Immature natural killer cell (primary cell): ENCODE results near the gene HELZ2. TPM values are rescaled to one million over a fixed set of nuclear protein-coding genes. Genes with fewer than 3 reads are reported as not detected.

Experiments
- DNase-seq, 3 donors: peaks; one replicate each; pipeline ENCODE4 v3.0.0; 2022; ENCODE audit warnings: mixed read lengths in 1 of 3
- H3K27ac Mint-ChIP-seq, 6 donors: one replicate each; pipeline ENCODE4 v1.8.0; 2020; ENCODE audit warnings: mixed read lengths in 6 of 6, mild to moderate bottlenecking in 5 of 6, inconsistent platforms in 4 of 6, moderate library complexity in 3 of 6
- H3K27me3 Mint-ChIP-seq, 3 donors: one replicate each; pipeline ENCODE4 v1.8.0; 2020 to 2021; ENCODE audit warnings: low read depth in 3 of 3, mild to moderate bottlenecking in 3 of 3, mixed read lengths in 3 of 3, moderate library complexity in 3 of 3, inconsistent platforms in 1 of 3
- H3K36me3 Mint-ChIP-seq, 3 donors: one replicate each; pipeline ENCODE4 v1.8.0; 2020; ENCODE audit warnings: mixed read lengths in 3 of 3, inconsistent platforms in 2 of 3, mild to moderate bottlenecking in 2 of 3
- H3K4me1 Mint-ChIP-seq, 2 donors: one replicate each; pipeline ENCODE4 v1.8.0; 2020; ENCODE audit warnings: inconsistent platforms in 2 of 2, mild to moderate bottlenecking in 2 of 2, mixed read lengths in 2 of 2, moderate library complexity in 1 of 2
- H3K4me3 Mint-ChIP-seq, 5 donors: one replicate each; pipeline ENCODE4 v1.8.0; 2020; ENCODE audit warnings: mild to moderate bottlenecking in 5 of 5, mixed read lengths in 5 of 5, inconsistent platforms in 3 of 5, moderate library complexity in 3 of 5
- H3K9me3 Mint-ChIP-seq, 6 donors: one replicate each; pipeline ENCODE4 v1.8.0; 2020; ENCODE audit warnings: mild to moderate bottlenecking in 6 of 6, mixed read lengths in 6 of 6, inconsistent platforms in 4 of 6, moderate library complexity in 3 of 6
- polyA plus RNA-seq, 3 donors: library from polyadenylated mRNA; unstranded; fragments of 300-500 nt; fragmentation: Illumina TruSeq; gene quantifications; one replicate each; pipeline ENCODE4 v1.2.3, GENCODE V29; 2021

The HELZ2 gene
- polyA plus RNA-seq, 3 donors from 2014 or later, result 2.4 to 11.3 (median 3.7) TPM

DNA sequence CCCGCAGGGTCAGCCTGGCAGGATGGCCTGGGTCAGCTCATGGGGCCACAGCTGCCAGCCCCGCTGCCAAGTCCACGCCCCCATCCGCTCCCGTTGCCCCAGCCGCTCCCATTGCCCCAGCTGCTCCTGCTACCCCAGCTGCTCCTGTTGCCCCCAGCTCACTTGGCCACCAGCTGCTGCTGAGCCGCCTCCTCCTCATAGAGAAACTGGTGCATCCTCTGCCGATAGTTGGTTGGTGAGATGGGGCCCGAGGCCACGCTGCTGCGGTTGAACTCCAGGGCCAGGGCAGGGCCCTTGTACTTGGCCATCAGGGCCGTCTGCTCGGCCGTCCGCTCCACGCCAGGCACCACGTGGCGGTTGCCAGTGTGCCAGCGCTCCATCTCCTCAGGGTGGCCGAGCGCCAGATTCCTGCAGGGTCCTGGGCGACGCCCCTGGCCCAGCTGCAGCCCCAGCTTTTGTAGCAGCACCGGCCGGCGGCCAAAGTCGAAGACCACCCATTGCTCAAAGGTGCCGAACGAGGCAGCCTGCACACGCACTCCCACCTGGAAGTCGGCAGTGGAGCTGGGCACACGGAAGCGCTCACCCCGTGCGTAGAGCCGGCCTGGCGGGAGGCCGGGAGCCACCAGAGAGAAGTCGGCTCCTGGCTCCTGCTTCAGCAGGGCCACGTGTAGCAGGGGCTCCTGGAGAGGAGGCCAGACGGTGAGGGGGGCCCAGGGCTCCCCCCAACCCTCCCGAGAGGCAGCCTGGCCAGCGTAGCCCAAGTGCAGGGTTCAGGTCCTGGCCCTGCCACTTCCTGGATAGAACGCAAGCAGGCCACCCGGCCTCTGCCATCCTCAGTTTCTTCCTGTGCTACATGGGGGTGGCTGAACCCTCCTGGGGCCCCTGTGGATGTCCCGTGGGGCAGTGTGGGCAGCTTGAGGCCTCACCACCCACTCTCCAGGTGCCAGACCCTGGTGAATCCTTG is 4.8 kb downstream of the HELZ2 start:
- peak overlapping the region in 1 of 6 donors; percentile 40 for H3K27ac Mint-ChIP-seq

DNA sequence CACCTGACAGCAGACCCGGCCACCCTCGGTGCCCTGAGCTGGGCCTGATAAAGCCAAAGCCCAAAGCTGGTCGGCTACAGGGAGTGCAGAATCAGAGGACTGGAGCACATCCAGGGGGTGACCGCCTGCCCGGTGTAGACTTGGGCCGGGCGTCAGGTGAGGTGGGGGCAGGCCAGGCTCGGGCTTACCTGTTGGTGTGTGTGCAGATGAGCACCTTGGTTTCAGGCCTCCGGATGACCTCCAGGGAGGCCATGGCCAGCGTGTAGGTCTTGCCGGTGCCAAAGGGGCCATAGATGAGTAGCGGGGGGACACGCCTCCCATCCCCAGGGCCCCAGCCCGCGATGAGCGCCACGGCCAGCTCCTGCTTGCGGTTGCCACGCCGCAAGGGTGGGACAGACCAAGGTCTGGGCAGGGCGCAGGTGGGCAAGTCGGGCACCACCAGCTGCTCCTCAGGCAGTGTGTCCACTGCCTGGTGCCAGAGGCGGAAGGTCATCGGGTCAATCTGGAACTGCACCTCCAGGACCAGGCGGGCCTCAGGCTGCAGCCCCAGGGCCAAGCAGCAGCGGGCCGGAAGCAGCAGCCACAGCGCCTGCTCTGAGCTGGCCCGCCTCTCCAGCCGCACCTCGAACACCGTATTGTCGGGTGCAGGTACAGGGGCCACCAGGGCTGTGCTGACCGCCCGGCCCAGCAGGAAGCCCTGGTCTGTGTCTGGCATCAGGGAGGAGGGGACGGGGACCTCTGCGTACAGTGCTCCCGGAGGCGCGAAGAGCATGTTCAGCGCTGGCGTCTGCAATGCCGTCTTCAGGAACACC is 5.7 kb downstream of the HELZ2 start:
- peak in 2 of 3 donors; percentile 28 to 37 for DNase-seq
- Mint-ChIP-seq H3K4me1 (peaks cover 22 to 26% of the 10 kb centered on the region in 2 donors), H3K27me3 (peaks cover 15 to 21% (median 18%) of the 10 kb centered on the region in 3 donors), H3K36me3 (peaks cover 0 to 10% (median 0%) of the 10 kb centered on the region in 3 donors), H3K9me3 (no peaks in the 10 kb centered on the region), H3K4me3 (peak overlapping the region; percentile 75 to 86 (median 84)), H3K27ac (peak overlapping the region; percentile 86 to 94 (median 92))

More for the DNA sequence above, 4.8 kb downstream of the HELZ2 start:
- H3K4me3 Mint-ChIP-seq, result peak overlapping the region in 4 of 5 donors; percentile 30 to 80 (median 66)
- no peaks in the 10 kb centered on the region for H3K9me3 Mint-ChIP-seq
- no peak for DNase-seq
- H3K36me3 Mint-ChIP-seq, result peaks cover 0 to 10% (median 0%) of the 10 kb centered on the region in 3 donors
- H3K4me1 Mint-ChIP-seq, result peaks cover 22 to 26% of the 10 kb centered on the region in 2 donors
- peaks cover 15 to 21% (median 15%) of the 10 kb centered on the region in 3 donors for H3K27me3 Mint-ChIP-seq

DNA sequence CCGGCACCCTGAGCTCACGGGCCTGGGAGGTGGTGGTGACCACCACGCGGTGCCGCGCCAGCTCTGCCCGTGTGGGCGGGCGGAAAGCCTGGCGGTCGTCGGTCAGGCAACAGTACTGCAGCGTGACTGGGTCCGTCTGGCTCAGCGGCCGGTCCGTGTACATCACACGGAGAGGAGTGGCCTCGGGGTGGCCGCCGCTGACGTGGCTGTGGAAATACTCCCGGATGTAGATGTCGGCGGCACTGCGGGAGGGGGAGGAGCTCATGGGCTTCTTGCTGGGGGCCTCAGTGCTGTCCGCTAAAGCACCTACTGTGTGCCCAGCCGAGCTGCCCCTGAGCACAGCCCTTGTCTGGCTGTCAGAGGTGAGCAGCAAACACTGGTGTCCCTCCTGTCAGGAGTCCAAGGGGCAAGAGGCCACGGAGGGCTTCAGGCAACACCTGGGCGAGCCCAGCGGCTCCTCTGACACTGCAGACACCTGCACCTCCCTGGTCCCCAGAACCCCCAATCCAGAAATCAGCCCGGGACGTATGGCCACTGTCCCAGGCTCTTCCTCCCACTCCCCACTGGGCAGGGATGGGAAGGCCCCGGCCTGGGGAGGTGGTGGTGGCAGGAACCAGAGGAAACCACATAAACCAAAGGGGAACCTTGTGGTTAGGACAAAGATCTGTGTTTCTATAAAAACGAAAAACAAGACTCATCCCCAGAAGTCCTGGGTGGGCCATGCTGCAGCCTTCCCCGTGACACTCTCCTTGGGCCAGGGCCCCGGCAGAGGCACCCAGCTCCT is 6.5 kb downstream of the HELZ2 start:
- Mint-ChIP-seq H3K9me3 (no peaks in the 10 kb centered on the region), H3K27me3 (peaks cover 15 to 21% (median 18%) of the 10 kb centered on the region in 3 donors), H3K4me1 (peaks cover 22 to 26% of the 10 kb centered on the region in 2 donors), H3K36me3 (peaks cover 0 to 10% (median 0%) of the 10 kb centered on the region in 3 donors), H3K4me3 (peak overlapping the region; percentile 75 to 86 (median 84)), H3K27ac (peak overlapping the region; percentile 86 to 94 (median 92))
- peak; percentile 86 to 89 (median 88) for DNase-seq

DNA sequence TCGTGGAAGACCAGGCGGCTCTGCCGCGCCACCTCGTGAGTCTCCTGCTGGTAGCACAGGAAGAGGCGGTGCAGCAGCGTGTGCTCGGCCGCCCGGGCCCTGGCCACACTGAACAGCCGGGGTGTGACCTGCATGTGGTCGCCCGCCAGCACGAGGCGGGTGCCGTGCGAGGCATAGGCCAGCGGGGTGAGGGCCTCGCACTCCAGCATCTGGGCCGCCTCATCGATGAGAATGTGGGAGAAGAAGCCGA is 7.0 kb downstream of the HELZ2 start:
- Mint-ChIP-seq H3K4me1 (peaks cover 22 to 26% of the 10 kb centered on the region in 2 donors), H3K27ac (peak overlapping the region; percentile 86 to 94 (median 92)), H3K4me3 (peak overlapping the region; percentile 75 to 86 (median 84)), H3K9me3 (no peaks in the 10 kb centered on the region), H3K27me3 (peaks cover 15 to 21% (median 18%) of the 10 kb centered on the region in 3 donors), H3K36me3 (peaks cover 0 to 10% (median 0%) of the 10 kb centered on the region in 3 donors)
- DNase-seq, result no peak

DNA sequence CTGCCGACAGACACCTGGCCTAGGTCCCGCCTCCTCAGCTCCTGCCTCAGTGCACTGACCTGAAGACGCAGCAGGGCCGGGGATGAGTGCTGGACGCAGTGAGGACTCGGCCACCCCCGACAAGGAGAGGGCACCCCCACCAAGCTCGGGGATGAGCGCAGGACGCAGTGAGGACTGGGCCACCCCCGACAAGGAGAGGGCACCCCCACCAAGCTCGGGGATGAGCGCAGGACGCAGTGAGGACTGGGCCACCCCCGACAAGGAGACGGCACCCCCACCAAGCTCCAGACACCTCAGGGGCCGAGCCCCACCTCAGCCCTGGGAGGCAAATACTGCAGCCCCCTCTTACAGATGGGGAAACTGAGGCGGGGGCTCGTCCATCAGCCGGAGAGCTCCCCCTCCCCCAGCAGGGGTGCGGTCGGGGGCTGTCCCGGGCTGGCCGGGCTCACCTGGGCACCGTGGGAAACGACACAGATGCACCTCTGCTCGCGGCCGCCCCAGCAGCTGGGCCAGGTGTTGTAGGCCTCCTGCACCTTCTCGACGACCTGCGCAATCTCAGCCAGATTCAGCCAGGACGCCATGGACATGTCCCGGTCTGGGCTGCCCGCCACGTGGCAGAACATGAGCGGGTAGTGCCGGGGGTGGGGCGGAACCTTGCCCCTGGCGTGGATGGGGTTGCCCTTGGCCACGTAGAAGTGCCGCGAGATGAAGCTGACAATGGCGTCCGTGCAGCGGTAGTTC is 7.5 kb downstream of the HELZ2 start:
- peaks cover 0 to 10% (median 0%) of the 10 kb centered on the region in 3 donors for H3K36me3 Mint-ChIP-seq
- peaks cover 15 to 21% (median 18%) of the 10 kb centered on the region in 3 donors for H3K27me3 Mint-ChIP-seq
- H3K4me3 Mint-ChIP-seq, result peak overlapping the region; percentile 75 to 86 (median 84)
- DNase-seq, result no peak
- H3K9me3 Mint-ChIP-seq, result no peaks in the 10 kb centered on the region
- H3K27ac Mint-ChIP-seq, result peak overlapping the region; percentile 86 to 94 (median 92)
- H3K4me1 Mint-ChIP-seq, result peaks cover 22 to 26% of the 10 kb centered on the region in 2 donors

DNA sequence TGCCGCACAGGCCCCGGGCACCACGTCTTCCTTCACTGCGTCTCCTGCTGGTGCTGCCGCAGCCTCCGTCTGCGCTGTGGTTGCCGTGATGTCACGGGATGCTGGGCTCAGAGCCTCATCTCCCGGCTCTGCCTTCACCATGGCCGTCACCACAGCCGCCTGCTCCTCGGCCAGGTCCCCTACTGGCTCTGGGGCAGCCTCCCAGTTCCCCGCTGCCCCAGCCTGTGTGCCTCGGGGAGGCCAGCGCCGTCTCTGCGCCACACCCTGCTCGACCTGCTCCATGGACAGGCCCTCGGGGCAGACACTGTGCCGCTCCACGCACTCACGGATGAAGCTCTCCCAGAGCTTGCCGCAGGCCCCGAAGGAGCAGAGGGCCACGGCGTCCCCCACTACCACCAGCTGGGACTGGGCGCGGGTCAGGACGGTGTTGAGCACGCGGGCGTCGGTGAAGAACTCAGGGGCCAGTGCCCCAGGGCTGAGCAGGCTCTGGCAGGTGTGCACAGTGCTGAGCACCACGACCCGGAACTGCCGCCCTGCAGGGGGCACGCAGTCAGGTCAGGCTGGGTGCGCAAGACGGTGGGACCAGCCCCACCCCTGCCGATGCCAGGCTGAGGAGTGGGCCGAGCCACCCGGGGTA is 8.2 kb downstream of the HELZ2 start:
- Mint-ChIP-seq H3K27ac (no peak overlapping the region), H3K4me1 (peaks cover 22 to 26% of the 10 kb centered on the region in 2 donors), H3K4me3 (no peak overlapping the region), H3K36me3 (peaks cover 0 to 10% (median 0%) of the 10 kb centered on the region in 3 donors), H3K9me3 (no peaks in the 10 kb centered on the region), H3K27me3 (peaks cover 15 to 21% (median 18%) of the 10 kb centered on the region in 3 donors)
- DNase-seq, result no peak

DNA sequence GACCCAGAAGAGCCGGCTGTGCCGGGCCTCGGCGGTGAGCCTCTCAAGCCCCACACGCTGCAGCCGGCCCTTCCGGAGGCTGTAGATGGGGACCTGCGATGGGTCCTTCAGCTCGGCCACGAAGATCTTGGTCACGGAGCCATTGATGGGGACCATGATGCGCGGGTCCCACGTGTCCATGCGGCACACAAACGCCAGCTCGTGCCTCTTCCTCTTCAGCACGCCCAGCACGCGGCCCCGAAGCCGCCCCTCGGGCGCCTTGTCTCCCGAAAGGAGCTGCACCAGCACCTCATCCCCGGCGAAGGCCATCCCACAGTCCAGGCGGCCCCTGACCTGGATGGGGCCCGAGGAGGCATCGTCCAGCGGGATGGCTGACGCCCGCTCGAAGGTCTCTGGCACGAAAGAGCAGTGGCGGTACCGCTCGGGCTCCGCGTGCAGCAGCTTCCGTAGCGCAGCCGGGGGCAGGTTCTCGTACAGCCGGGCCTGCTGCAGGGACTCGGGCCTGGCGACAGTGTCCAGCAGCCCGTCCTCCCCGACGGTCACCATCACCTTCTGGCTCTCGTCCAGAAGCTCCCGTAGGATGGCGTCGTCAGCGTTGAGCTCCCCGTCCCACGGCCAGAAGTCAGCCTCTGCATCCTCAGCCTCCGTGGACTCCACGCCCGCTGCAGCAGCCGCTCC is 8.9 kb downstream of the HELZ2 start:
- Mint-ChIP-seq H3K4me3 (no peak overlapping the region), H3K4me1 (peaks cover 22 to 28% of the 10 kb centered on the region in 2 donors), H3K9me3 (no peaks in the 10 kb centered on the region), H3K36me3 (peaks cover 0 to 10% (median 3%) of the 10 kb centered on the region in 3 donors), H3K27me3 (peaks cover 17 to 21% (median 18%) of the 10 kb centered on the region in 3 donors), H3K27ac (no peak overlapping the region)
- no peak for DNase-seq

DNA sequence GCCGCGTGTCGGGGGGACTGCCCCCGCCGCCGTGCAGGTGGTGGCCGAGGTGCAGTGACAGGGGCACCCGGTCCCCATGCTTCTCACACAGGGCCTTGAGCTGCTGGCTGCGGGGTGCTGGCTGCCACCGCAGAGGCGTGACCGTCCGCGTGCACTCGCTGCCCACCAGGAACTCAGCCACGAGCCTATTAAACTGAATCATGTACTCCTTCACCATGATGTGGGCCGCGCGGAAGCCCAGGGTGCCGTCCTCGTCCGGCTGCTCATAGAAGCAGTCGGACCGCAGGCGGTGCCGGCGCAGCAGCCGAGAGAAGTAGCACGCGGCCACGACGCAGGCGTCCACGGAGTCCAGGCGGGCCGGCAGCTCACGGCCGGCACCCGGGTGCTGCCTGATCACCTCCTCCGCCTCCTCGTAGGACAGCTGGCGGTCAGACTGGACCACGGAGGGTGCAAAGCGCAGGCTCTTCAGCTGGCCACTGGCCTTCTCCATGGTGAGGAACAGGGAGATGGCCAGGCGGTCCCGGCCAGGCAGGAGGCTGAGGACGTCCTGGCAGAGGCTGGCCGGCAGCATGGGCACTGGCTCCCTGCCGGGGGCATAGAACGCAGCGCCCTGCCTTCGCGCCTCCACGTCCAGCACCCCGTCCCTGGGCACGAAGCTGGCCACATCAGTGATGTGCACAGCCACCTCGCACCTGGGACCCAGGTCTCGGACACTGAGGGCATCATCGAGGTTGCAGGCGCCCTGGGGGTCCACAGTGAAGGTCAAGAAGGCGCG is 9.8 kb downstream of the HELZ2 start:
- DNase-seq, result no peak
- Mint-ChIP-seq H3K27me3 (peaks cover 17 to 20% (median 18%) of the 10 kb centered on the region in 3 donors), H3K27ac (no peak overlapping the region), H3K4me1 (peaks cover 20 to 26% of the 10 kb centered on the region in 2 donors), H3K9me3 (no peaks in the 10 kb centered on the region), H3K4me3 (no peak overlapping the region), H3K36me3 (peaks cover 0 to 10% (median 3%) of the 10 kb centered on the region in 3 donors)

DNA sequence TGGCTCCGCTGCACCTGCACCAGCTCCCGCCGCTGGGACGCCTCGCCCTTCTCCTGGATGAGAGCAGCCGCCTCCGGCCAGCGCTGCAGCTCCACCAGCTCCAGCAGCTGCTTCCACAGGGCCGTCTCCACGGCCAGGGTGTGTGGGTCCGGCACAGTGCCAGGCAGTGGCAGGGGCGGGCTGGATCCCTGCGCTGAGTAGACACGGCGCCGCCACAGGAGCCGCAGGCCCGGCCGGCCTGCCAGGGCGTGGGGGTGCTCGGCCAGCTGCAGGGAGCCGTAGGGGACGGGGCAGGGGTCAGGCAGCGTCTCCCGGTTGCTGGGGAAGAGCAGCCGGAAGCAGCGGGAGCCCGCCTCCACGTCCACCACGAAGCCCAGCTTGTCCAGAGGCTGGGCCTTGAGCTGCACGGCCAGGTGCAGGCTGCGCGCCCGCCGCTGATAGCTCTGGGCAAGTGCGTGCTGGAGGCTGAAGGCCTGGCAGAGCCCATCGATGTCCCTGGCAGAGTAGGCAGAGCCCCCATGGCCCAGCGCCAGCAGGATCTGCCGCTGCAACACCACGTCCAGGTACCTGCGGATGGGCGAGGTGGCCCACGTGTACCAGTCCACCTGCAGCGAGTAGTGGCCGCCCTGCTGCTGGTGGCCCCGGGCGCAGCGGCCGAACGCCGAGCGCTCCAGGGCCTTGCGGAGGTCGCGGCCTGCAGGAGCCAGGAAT is 10.7 kb downstream of the HELZ2 start:
- Mint-ChIP-seq H3K4me3 (no peak overlapping the region), H3K9me3 (no peaks in the 10 kb centered on the region), H3K4me1 (peaks cover 16 to 19% of the 10 kb centered on the region in 2 donors), H3K27ac (no peak overlapping the region), H3K36me3 (peaks cover 0 to 10% (median 3%) of the 10 kb centered on the region in 3 donors), H3K27me3 (peaks cover 16 to 18% (median 17%) of the 10 kb centered on the region in 3 donors)
- DNase-seq, result no peak

DNA sequence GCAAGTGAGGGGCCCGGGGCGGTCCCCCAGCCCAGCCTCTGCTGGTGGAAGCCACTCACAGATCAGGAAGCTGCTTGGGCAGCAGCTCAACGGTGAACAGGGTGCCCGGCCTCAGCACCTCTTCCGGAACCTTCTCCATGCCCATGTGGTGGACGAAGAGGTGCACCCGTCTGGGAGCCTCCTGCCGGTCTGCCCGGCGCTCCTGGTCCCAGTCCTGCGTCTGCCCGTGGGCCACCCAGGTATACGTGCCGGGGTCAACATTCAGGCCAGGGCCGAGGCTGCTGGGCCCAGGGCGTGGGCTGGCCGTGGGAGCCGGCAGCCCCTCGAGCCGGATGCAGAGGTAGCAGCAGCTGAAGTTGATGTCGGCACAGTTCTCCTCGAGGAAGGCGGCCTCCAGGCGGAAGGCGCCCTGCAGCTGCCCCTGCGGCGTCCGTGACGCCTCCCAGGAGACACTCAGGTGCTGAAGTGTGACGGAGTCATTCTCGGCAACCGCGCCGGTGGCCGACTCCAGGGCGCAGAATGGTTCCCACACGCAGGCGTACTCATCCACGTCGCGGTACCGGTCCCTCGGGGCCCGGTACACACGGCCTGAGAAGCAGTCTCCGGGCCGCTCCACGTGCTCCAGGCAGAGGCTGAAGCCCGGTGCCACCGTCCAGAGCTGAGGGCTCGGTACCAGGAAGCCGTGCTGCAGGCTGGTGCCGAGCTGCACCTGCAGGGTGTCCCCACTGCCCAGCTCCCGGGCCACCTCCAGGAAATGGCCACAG is 11.4 kb downstream of the HELZ2 start:
- Mint-ChIP-seq H3K36me3 (peaks cover 0 to 10% (median 3%) of the 10 kb centered on the region in 3 donors), H3K4me1 (peaks cover 9 to 11% of the 10 kb centered on the region in 2 donors), H3K9me3 (no peaks in the 10 kb centered on the region), H3K27ac (no peak overlapping the region), H3K27me3 (peaks cover 11 to 12% (median 11%) of the 10 kb centered on the region in 3 donors), H3K4me3 (no peak overlapping the region)
- DNase-seq, result no peak
